HG02938 (cell line): ENCODE measurements around the gene NCS1.
"Not testable (repeated sequence)": the region's sequence is repeated elsewhere in the genome, so short reads cannot be mapped to it uniquely, and the experiment has no call there.

Source experiments
- ATAC-seq: cut with Tn5 transposase; IDR thresholded peaks from one replicate; pipeline ENCODE4 v1.9.1; 2021; ENCODE audit warnings: mild to moderate bottlenecking, moderate library complexity; ENCODE audit not compliant: unreplicated experiment

NCS1 gene

DNA sequence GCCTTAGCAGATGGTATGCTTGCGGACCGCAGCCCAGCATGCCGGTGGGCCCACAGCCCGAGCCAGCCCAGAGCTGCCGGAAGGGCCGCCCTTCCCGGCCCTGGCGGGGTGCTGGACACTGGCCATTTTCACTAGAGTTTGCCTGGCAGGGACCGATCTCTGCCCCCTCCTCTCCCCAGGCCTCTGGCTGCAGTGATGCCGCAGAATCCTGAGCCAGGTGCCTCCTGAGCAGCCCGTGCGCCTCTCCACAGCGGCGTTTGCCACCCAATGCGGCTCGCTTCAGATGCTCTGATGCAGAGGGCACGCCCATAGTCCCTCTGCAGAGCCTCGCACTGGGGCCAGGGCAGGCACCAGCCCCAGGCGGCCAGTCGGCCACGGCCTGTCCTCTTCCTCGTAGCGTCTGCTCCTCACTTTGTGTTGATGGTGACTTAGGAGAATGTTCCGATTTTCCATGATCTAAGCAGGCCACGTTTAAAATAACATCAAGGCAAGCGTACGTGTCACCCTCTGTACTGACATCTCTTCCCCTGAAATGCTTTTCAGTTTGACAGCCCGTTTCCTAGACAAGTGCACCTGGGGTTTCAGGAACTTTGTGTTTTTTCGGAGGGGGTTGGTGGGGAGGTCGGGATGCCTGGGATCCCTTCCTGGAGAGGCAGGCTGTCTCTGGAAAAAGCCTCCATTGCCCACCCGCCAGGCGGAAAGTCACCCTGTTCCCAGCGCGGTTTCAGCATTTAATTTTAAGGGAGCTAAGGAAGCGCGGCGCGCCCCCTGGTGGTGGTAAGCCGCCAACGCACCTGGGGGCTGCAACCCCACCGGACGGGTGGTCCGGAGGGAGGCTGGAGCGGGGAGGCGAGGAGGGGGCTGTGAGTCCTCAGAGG lies 63.6 kb downstream of the NCS1 start:
- no peak for ATAC-seq

GRCh38 chr9:130236436-130236985 lies 64.3 kb downstream of the NCS1 start:
- no peak for ATAC-seq

DNA sequence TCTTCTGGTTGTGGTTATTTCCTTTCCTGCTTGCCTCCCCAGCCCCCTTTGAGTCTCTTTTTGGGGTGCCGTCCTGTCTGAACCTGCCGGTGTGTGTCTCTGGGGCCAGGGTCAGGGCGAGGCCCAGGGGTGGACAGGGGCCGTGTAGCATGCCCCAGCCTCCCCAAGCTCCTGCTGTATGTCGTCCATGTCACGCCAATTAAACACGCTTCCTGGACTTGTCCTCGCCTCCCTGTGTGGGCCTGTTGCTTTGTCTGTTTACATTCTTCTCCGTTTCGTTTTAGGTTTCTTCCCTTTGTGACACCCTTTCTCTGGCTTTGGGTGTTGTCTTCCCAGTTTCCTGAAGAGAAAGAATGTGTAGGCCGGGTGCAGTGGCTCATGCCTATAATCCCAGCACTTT lies 64.9 kb downstream of the NCS1 start:
- ATAC-seq, result no peak

DNA sequence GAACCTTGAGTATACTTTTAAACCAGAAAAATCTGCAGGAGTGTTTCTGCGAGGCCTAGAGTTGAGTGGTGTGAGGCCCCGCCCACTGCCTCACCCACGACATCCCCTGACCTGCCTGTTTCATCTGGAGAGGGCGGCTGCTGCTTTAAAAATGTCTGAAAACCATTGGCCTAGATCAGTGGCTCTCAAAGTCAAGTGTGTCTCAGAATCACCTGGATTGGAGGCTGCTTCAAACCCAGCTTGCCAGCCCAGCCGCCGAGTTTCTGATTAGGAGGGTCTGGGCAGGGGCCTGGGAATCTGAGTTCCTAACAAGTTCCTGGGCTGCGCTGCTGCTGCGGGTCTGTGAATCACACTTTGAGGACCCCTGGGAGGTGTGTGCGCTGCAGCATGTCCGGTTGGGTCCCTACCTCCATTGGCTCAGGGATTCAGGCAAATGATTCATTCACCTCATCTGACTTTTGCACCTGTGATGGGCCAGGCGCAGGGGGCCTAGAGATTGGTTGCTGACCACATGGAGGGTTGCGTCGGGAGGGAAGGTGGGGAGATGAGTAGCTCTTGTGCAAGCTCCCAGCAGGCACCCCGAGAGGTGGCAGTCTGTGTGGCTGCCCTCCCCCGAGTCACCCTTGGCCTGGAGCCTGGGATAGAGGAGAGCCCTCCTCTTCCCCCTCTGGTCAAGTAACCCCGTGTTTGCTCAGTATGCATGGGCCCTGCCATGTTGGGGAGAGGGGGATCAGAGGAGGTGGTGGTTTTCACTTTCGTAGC lies 65.7 kb downstream of the NCS1 start:
- no peak for ATAC-seq

DNA sequence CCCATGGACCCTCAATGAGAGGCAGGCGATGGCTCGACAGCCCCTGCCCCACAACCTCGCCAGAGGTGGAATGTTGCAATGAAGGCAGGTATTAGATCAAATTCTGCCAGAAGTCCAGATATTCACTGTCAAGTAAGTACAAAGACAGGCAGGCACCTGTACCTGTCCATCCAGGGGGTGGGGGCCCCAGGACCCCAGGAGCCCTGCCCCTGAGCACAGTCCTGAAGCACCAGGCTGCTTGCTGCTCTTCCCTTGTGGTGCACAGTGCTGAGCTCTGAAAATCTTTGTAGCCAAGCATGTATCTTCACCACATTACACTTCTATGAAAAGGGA lies 67.1 kb downstream of the NCS1 start:
- no peak for ATAC-seq

GRCh38 chr9:130239741-130240241 lies 67.6 kb downstream of the NCS1 start:
- ATAC-seq, result no peak

DNA sequence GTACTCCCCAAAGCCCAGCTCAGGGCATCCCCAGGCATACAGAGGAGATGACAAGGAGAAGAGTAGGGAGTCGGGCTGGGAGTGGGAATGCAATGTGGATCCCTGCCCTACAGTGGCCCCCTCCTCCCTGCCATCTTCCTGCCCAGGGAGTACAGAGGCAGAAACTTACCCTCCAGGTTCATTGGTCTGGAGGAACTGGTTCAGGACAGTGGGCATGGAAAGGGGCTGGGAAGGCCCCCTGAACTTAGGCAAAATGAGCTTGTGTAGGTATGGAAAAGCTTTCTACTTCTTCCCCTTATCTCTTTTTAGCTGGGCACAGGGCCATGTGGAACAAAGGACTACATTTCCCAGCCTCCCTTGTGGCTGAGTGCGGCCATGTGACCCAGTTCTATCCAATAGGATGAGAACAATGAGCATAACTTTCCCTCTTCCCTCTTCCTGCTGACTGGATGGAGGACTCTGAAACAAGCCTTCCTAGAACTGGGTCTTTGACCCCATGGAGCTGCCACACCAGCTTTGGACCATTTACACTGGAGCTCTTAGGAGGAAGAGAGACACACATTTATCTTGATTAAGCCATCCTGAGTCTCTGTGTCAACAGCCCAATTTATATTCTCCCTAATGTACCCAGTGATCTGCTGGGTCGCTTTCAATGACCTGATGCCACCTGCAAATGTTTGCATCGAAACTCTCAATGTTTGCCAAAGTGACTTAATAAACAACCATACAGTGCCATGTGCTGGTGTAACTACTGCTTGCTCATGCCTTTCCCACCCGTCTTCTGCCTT lies 68.4 kb downstream of the NCS1 start:
- no peak for ATAC-seq

GRCh38 chr9:130241198-130241535 lies 69.0 kb downstream of the NCS1 start:
- ATAC-seq, result no peak

- ATAC-seq, result no peak
Measured at GRCh38 chr9:130242270-130243014, 70.2 kb downstream of the NCS1 start.

DNA sequence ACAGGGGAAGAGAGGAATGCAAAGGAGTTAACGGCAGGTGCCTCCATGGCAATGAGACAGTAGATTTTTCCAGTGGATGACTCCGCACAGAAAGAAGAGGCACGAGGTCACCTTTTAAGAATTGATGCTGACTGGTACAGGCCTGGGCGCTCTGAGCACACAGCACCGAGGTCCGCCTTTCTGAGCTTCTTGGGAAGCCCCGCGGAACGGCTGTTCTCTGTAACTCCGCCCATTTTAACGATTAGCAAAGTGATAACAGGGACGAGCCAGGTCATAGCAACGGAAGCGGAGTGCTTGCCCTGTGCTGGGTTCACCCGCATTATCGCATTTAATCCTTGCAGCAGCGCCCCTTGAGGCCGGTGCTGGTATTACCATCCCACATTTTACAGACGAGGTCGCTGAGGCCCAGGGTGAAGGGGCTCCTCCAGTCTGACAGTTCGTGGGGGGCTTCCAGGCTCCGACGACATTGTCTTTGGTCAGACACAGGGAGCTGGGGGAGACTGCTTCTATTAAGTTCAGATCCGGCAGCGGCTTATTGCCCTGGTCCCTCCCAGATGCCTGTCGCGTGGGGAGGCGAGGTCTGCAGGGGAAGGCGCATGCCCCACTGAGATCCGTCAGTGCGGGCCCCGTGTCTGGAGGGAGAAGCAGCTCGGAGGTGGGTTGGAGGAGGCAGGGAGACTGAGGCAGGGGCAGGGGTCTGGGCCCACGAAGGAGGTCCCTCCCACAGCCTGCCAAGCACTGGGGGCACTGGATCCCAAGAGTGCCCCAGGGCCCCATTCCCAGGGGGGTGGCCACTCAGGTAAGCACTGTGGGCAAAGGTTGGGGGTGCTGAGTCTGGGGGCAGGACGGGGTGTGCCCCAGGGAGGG lies 71.0 kb downstream of the NCS1 start:
- ATAC-seq, result no peak

- ATAC-seq, result no peak
Measured at GRCh38 chr9:130243882-130244170, 71.6 kb downstream of the NCS1 start.

- ATAC-seq, result no peak
Measured at GRCh38 chr9:130244548-130245165, 72.5 kb downstream of the NCS1 start.

- no peak for ATAC-seq
Measured at GRCh38 chr9:130245474-130245873, 73.3 kb downstream of the NCS1 start.

DNA sequence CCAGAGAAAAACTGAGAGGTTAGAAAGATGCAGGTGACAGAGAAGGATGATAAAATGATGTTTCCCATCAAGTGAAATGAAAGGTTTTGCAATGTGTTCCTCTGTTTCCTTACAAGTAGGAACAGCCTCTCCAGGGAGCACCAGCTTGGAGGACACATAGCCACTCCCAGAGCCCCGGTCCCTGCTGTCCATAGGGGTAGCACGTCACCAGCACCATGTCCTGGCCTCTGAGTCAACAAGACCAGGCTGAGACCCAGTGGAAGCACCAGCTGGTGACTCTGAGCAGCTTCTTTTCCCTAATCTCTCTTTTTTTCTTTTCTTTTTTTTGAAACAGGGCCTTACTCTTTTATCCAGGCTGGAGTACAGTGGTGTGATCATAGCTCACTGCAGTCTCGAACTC lies 73.9 kb downstream of the NCS1 start:
- ATAC-seq, result no peak

- ATAC-seq, result no peak
Measured at GRCh38 chr9:130254747-130255630, 82.8 kb downstream of the NCS1 start.

GRCh38 chr9:130255631-130256134 lies 83.5 kb downstream of the NCS1 start:
- no peak for ATAC-seq

GRCh38 chr9:130256644-130257043 lies 84.4 kb downstream of the NCS1 start:
- ATAC-seq, result no peak

DNA sequence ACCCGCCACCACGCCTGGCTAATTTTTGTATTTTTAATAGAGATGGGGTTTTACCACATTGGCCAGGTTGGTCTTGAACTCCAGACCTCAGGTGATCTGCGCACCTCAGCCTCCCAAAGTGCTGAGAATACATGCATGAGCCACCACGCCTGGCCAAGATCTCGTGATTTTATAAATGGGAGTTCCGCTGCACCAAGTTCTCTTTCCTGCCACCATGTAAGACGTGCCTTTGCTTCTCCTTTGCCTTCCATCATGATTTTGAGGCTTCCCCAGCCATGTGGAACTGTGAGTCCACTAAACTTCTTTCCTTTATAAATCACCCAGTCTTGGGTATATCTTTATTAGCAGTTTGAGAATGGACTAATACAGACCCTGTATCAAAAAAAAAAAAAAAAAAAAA lies 85.9 kb downstream of the NCS1 start:
- not testable (repeated sequence) for ATAC-seq
